Testis (tissue), 3 donors: Measurements from ENCODE around the gene SDCCAG8. TPM values are rescaled to one million over a fixed set of nuclear protein-coding genes. Genes with fewer than 3 reads are reported as not detected.

ENCODE experiments used
- DNase-seq: peaks from one replicate; pipeline ENCODE4 v3.0.0-alpha.2; 2019
- H3K27ac ChIP-seq, 2 donors: fragments of 200-600 bp; sonication (generic); one replicate each; pipeline ENCODE4 v1.5.1; 2019
- H3K27me3 ChIP-seq: fragments of 200-600 bp; sonication (generic); one replicate; pipeline ENCODE4 v1.5.1; 2019
- H3K36me3 ChIP-seq: fragments of 200-600 bp; sonication (generic); one replicate; pipeline ENCODE4 v1.5.1; 2017; ENCODE audit warnings: low read depth; ENCODE audit errors: missing control alignments
- H3K4me1 ChIP-seq: fragments of 200-600 bp; sonication (generic); one replicate; pipeline ENCODE4 v1.5.1; 2019
- H3K4me3 ChIP-seq, 2 donors: fragments of 200-600 bp; sonication (generic); one replicate each; pipeline ENCODE4 v1.5.1; 2017 to 2019
- H3K9me3 ChIP-seq: fragments of 200-600 bp; sonication (generic); one replicate; pipeline ENCODE4 v1.5.1; 2017
- CTCF ChIP-seq, 3 experiments: fragments of 450-650 bp in 2 of 3; fragments of 200-600 bp in 1 of 3; sonication (generic) in 1 of 3; IDR thresholded peaks; one replicate each; pipeline ENCODE4 v1.5.1; 2016 to 2019; ENCODE audit warnings: antibody characterized with exemption in 3 of 3, mild to moderate bottlenecking in 2 of 3, moderate library complexity in 1 of 3
- POLR2A ChIP-seq: fragments of 450-650 bp; IDR thresholded peaks from one replicate; pipeline ENCODE4 v1.6.1; 2017; ENCODE audit warnings: antibody characterized with exemption, mild to moderate bottlenecking, moderate library complexity
- WGBS, 2 donors: methylation state at CpG; one replicate each; pipeline ENCODE4 v1.1.5; 2018; 5-methylcytosine and 5-hydroxymethylcytosine counted together
- intact Hi-C: fragments of 100-400 bp; cut with DNase I; formaldehyde crosslinking; loops from one replicate; pipeline ENCODE4 v1.15.1; 2023; ENCODE audit warnings: low total_unique reads
- polyA plus RNA-seq: library from polyadenylated mRNA; stranded (reverse); fragments of 350-450 nt; fragmentation: Illumina TruSeq; extraction: RNeasy Lipid Tissue Mini Kit (QIAGEN cat#74804); gene quantifications from one replicate; pipeline ENCODE4 v1.2.3, GENCODE V29; 2014; ENCODE audit warnings: low read depth, low replicate concordance; ENCODE audit not compliant: insufficient read depth
- total RNA-seq, 2 donors: library from RNA; depleted of rRNA; stranded (reverse); fragments of >200 nt; gene quantifications; one replicate each; pipeline ENCODE4 v1.2.3, GENCODE V29; 2016

SDCCAG8 gene
- total and polyA plus RNA-seq, 3 donors from 2014 or later: 21.9 to 45.4 (median 40.6) TPM

- no peak overlapping the region for H3K27ac ChIP-seq
- H3K27me3 ChIP-seq: no peaks in the 10 kb centered on the region
- 80 to 88% methylated on average over 7 of the region's 7 CpGs for WGBS, 2 donors
- intact Hi-C loops: no loop called here
- H3K9me3 ChIP-seq: no peaks in the 10 kb centered on the region
- peaks cover 3% of the 10 kb centered on the region for H3K4me1 ChIP-seq
- no peaks in the 10 kb centered on the region for H3K36me3 ChIP-seq
- H3K4me3 ChIP-seq: no peak overlapping the region
- no peak for TF ChIP-seq POLR2A
- TF ChIP-seq CTCF (IDR thresholded peaks at IDR 0.05): no peak
- DNase-seq: no peak
These were observed 222.0 kb downstream of the SDCCAG8 start for GRCh38 chr1:243477731-243478290.

DNA sequence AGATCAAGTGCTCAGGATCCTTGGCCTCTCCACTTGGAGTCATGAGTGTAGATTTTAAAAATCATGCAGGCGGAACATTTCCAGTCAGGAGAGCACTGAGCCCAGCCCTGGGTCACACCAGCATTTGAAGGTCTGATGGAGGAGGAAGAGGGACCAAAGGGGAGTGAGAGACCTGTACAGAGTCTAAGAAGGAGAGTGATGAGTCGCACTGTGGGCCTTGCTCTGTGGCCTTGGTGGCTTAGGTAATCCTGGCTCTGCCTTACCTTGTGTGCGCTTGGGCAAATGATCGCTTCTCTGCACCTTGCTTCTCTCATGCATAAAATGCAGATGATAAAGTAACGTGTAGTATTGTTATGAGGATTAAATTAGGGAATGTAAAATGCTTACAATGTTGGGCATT lies 225.3 kb downstream of the SDCCAG8 start:
- TF ChIP-seq POLR2A (no peak), CTCF (IDR thresholded peaks at IDR 0.05) (no peak)
- intact Hi-C loops: no loop called here
- 95 to 96% methylated on average over 5 of the region's 5 CpGs for WGBS, 2 donors

DNA sequence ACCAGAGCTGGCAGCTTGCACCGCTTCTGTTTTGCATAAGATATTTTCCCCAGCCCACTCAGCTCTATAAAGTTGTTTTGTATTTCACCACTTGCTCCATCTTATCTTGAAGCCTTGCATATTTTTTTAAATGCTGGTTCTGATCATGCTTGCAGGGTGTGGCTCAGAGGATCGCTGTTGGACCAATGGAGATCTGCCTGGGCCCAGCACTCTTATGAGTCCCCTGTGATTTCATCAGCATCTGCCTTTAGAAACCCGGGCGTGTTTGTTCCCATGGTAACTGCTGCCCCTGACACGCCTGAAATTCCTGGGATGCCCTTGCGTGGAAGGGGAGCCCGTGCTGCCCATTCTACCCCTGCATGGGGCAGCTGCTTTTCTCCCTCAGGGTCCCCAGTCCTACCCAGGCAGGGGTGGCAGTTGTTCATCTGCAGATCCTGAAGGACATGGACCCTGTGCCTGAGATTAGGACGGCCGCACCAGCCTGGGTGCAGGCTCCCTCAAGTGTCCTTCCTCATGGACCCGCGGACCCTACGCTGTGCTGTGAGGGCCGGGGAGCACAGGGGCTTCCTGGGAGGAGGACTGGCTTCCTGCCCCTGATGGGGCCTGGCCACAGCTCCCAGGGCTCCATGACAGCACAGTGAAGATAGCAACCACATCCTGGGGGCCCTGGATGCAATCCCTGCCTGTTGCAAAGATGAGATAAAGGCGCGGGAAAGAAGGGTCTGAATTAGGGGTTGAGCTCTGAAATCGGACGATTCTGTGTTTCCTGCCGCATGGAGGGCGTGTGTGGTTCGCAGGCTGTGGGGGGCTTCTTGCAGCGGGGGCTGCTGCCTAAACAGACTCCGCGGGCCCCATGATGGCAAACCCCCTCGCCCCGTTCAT lies 226.5 kb downstream of the SDCCAG8 start:
- DNase-seq: no peak
- no peak overlapping the region for H3K27ac ChIP-seq
- 36 to 38% methylated on average over 7 to 23 of the region's 25 CpGs for WGBS, 2 donors
- peak overlapping the region in 1 of 2 donors; percentile 1 for H3K4me3 ChIP-seq
- intact Hi-C loops: no loop called here
- H3K4me1 ChIP-seq: peaks cover 3% of the 10 kb centered on the region
- no peaks in the 10 kb centered on the region for H3K27me3 ChIP-seq
- H3K9me3 ChIP-seq: no peaks in the 10 kb centered on the region
- no peaks in the 10 kb centered on the region for H3K36me3 ChIP-seq
- no peak for TF ChIP-seq CTCF (IDR thresholded peaks at IDR 0.05)
- no peak for TF ChIP-seq POLR2A

More for the DNA sequence above, 225.3 kb downstream of the SDCCAG8 start:
- H3K36me3 ChIP-seq: no peaks in the 10 kb centered on the region
- peaks cover 3% of the 10 kb centered on the region for H3K4me1 ChIP-seq
- no peaks in the 10 kb centered on the region for H3K27me3 ChIP-seq
- H3K4me3 ChIP-seq: no peak overlapping the region
- H3K27ac ChIP-seq: no peak overlapping the region
- DNase-seq: no peak
- no peaks in the 10 kb centered on the region for H3K9me3 ChIP-seq

GRCh38 chr1:243483071-243483771 lies 227.4 kb downstream of the SDCCAG8 start:
- no peak overlapping the region for H3K27ac ChIP-seq
- peaks cover 6% of the 10 kb centered on the region for H3K4me1 ChIP-seq
- intact Hi-C loops: no loop called here
- H3K9me3 ChIP-seq: no peaks in the 10 kb centered on the region
- TF ChIP-seq CTCF (IDR thresholded peaks at IDR 0.05): no peak
- no peak for TF ChIP-seq POLR2A
- WGBS, 2 donors: 30 to 40% methylated on average over 23 to 37 of the region's 60 CpGs
- no peak for DNase-seq
- peak overlapping the region in 1 of 2 donors; percentile 1 for H3K4me3 ChIP-seq
- no peaks in the 10 kb centered on the region for H3K27me3 ChIP-seq
- H3K36me3 ChIP-seq: no peaks in the 10 kb centered on the region
